GM21619 (cell line): Measurements from ENCODE around the gene CYB561D1.

Source experiments
- ATAC-seq: cut with Tn5 transposase; IDR thresholded peaks from one replicate; pipeline ENCODE4 v1.9.1; 2021; ENCODE audit not compliant: unreplicated experiment

CYB561D1 gene

GRCh38 chr1:109479901-109480300 is 14.0 kb upstream of the CYB561D1 start:
- ATAC-seq: no peak

GRCh38 chr1:109481646-109482045 is 12.2 kb upstream of the CYB561D1 start:
- no peak for ATAC-seq

GRCh38 chr1:109482242-109482641 is 11.7 kb upstream of the CYB561D1 start:
- ATAC-seq: no peak

- peak; percentile 24 for ATAC-seq
These were observed 10.9 kb upstream of the CYB561D1 start for GRCh38 chr1:109482791-109483671.

- ATAC-seq: peak; percentile 72
These were observed 10.0 kb upstream of the CYB561D1 start, which contains the start of gene ATXN7L2 for GRCh38 chr1:109483672-109484518. TSS of gene ATXN7L2 (plus strand) at chr1:109483905. CDS start at chr1:109483954, 49 bp downstream.

GRCh38 chr1:109484519-109484975 is 9.3 kb upstream of the CYB561D1 start:
- no peak for ATAC-seq

GRCh38 chr1:109485001-109485400 is 8.9 kb upstream of the CYB561D1 start:
- ATAC-seq: no peak

- ATAC-seq: no peak
These were observed 6.6 kb upstream of the CYB561D1 start for GRCh38 chr1:109487261-109487660.

GRCh38 chr1:109488201-109488600 is 5.7 kb upstream of the CYB561D1 start:
- ATAC-seq: no peak

GRCh38 chr1:109488696-109489095 is 5.2 kb upstream of the CYB561D1 start:
- no peak for ATAC-seq

GRCh38 chr1:109490029-109490933 is 3.6 kb upstream of the CYB561D1 start:
- ATAC-seq: no peak

- ATAC-seq: no peak
These were observed 3.0 kb upstream of the CYB561D1 start for GRCh38 chr1:109490934-109491302.

- no peak for ATAC-seq
These were observed 2.5 kb upstream of the CYB561D1 start for GRCh38 chr1:109491372-109491771.

- ATAC-seq: no peak
These were observed 1.1 kb upstream of the CYB561D1 start for GRCh38 chr1:109492779-109493178.

GRCh38 chr1:109493227-109493626 is 667 bp upstream of the CYB561D1 start:
- ATAC-seq: no peak

GRCh38 chr1:109495738-109496137 is 1.8 kb downstream of the CYB561D1 start:
- ATAC-seq: no peak

- no peak for ATAC-seq
These were observed 3.7 kb downstream of the CYB561D1 start for GRCh38 chr1:109497449-109498160.

GRCh38 chr1:109498161-109498801 is 4.4 kb downstream of the CYB561D1 start:
- ATAC-seq: no peak

GRCh38 chr1:109499081-109499480 is 5.2 kb downstream of the CYB561D1 start:
- no peak for ATAC-seq
